H1 (cell line): ENCODE measurements around the gene ANAPC16. TPM values are rescaled to one million over a fixed set of nuclear protein-coding genes. Genes with fewer than 3 reads are reported as not detected.

Experiments used
- CBX8 ChIP-seq: fragments of 300-800, 300-1000 bp; sonication (generic); IDR thresholded peaks from 2 replicates; pipeline ENCODE4 v1.7.1; 2016; ENCODE audit warnings: low read depth, low read length, borderline replicate concordance
- CHD1 ChIP-seq: IDR thresholded peaks from 2 replicates; pipeline ENCODE4 v1.6.1; 2012; ENCODE audit warnings: low read depth, low read length, improper control_type of control experiment
- CREB1 ChIP-seq: IDR thresholded peaks from 2 replicates; pipeline ENCODE4 v1.6.1; 2012; ENCODE audit warnings: inconsistent platforms
- CTCF ChIP-seq, 3 experiments: IDR thresholded peaks; 1 replicate in 2 of 3; 2 replicates in 1 of 3; pipeline versions ENCODE4 v1.5.1 to v1.6.1; 2011; ENCODE audit warnings: low read length in 3 of 3, mild to moderate bottlenecking in 3 of 3, inconsistent platforms in 2 of 3, low read depth in 1 of 3, moderate library complexity in 1 of 3; ENCODE audit not compliant: insufficient read depth in 1 of 3; ENCODE audit errors: control extremely low read depth in 1 of 3
- E2F6 ChIP-seq: IDR thresholded peaks from 2 replicates; pipeline ENCODE4 v1.6.1; 2012; ENCODE audit warnings: inconsistent platforms
- JUND ChIP-seq: IDR thresholded peaks from 2 replicates; pipeline ENCODE4 v1.6.1; 2011; ENCODE audit warnings: mild to moderate bottlenecking, improper control_type of control experiment, low read length
- PHF8 ChIP-seq: fragments of 200-600 bp; sonication (generic); conservative IDR thresholded peaks from 2 replicates; pipeline ENCODE4 v1.7.1; 2012; ENCODE audit warnings: low read depth, mild to moderate bottlenecking, inconsistent platforms, low read length, moderate library complexity
- POLR2AphosphoS5 ChIP-seq: IDR thresholded peaks from 2 replicates; pipeline ENCODE4 v1.6.1; 2011; ENCODE audit warnings: low read depth, low read length
- TAF1 ChIP-seq: IDR thresholded peaks from 2 replicates; pipeline ENCODE4 v1.6.1; 2011; ENCODE audit warnings: mild to moderate bottlenecking, low read depth, low read length
- polyA plus RNA-seq, 7 experiments: library from polyadenylated mRNA; depleted of rRNA in 3 of 7; stranded (reverse) in 5 of 7; unstranded in 2 of 7; fragments of >200 nt in 5 of 7; fragments of 200-250 nt in 2 of 7; gene quantifications; 1 replicate in 5 of 7; 2 replicates in 1 of 7; 4 replicates in 1 of 7; pipeline versions ENCODE4 v1.2.1 to v1.2.3, GENCODE V29; 2011 to 2013; ENCODE audit warnings: missing spikeins in 2 of 7, mixed read lengths in 2 of 7
- total RNA-seq: library from RNA; stranded (reverse); fragmentation: NEBNext Ultra II Directional; extraction: Animal tissue kit (Norgen Biotek cat#: 25700); gene quantifications from 2 replicates; pipeline ENCODE4 v1.2.1, GENCODE V29; 2021

ANAPC16 gene
- total and polyA plus RNA-seq, 2 of the 8 experiments (the other 6 are each of a cell fraction or from before 2014, with no cell fraction given): 53.1 to 57.4 TPM

DNA sequence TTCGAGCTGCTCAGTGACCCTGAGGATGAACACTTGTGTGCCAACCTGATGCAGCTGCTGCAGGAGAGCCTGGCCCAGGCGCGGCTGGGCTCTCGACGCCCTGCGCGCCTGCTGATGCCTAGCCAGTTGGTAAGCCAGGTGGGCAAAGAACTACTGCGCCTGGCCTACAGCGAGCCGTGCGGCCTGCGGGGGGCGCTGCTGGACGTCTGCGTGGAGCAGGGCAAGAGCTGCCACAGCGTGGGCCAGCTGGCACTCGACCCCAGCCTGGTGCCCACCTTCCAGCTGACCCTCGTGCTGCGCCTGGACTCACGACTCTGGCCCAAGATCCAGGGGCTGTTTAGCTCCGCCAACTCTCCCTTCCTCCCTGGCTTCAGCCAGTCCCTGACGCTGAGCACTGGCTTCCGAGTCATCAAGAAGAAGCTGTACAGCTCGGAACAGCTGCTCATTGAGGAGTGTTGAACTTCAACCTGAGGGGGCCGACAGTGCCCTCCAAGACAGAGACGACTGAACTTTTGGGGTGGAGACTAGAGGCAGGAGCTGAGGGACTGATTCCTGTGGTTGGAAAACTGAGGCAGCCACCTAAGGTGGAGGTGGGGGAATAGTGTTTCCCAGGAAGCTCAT lies 59.0 kb downstream of the ANAPC16 start (continued):
- TF ChIP-seq CTCF (IDR thresholded peaks at IDR 0.05; ENCODE audit: control extremely low read depth in 1 of 3, insufficient read depth in 1 of 3, low read depth in 1 of 3, low read length in 3 of 3): peak; percentile 84 to 92 (median 90)
- no peak for TF ChIP-seq PHF8
- no peak for TF ChIP-seq TAF1
- TF ChIP-seq CHD1: no peak
- peak; percentile 40; the same call in 1 of the 2 replicates for TF ChIP-seq CREB1
- TF ChIP-seq CBX8: no peak
- no peak for TF ChIP-seq JUND
- peak; percentile 46; the same call in 1 of the 2 replicates for TF ChIP-seq E2F6
- TF ChIP-seq POLR2AphosphoS5: peak; percentile 47; the same call in 1 of the 2 replicates
